ENCODE measurements around the gene MED12.

DNA sequence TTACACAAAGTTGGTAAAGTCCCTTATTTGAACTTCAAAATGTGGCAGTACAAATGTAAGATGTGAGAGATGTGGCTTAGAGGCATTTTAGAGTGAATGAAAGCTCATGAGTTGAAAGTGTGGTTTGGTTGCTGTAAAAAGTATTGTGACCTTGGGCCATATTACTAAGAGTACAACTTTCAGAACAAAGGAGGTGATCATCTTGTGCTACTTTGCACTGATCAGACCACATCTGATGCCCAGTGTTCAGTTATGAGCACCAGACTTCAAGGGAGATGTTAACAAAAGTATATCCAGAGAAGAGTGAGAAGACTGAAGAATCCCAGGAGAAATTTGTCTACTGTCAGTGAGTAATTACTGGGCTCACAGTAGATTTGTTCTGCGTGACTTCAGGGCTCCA lies 56.4 kb downstream of the MED12 start:
- TF ChIP-seq POLR2A (IDR thresholded peaks at IDR 0.05) = no peak
- TF ChIP-seq, protein P1, sequence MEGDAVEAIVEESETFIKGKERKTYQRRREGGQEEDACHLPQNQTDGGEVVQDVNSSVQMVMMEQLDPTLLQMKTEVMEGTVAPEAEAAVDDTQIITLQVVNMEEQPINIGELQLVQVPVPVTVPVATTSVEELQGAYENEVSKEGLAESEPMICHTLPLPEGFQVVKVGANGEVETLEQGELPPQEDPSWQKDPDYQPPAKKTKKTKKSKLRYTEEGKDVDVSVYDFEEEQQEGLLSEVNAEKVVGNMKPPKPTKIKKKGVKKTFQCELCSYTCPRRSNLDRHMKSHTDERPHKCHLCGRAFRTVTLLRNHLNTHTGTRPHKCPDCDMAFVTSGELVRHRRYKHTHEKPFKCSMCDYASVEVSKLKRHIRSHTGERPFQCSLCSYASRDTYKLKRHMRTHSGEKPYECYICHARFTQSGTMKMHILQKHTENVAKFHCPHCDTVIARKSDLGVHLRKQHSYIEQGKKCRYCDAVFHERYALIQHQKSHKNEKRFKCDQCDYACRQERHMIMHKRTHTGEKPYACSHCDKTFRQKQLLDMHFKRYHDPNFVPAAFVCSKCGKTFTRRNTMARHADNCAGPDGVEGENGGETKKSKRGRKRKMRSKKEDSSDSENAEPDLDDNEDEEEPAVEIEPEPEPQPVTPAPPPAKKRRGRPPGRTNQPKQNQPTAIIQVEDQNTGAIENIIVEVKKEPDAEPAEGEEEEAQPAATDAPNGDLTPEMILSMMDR (IDR thresholded peaks at IDR 0.05) = no peak
